Neural cell (in vitro differentiated cells): ENCODE results near the gene PHOX2A. TPM values are rescaled to one million over a fixed set of nuclear protein-coding genes. Genes with fewer than 3 reads are reported as not detected.
"Not testable (repeated sequence)": the region's sequence is repeated elsewhere in the genome, so short reads cannot be mapped to it uniquely, and the experiment has no call there.

Experiments used
- H2AFZ ChIP-seq: fragments of 200-600, 300-800 bp; sonication (generic), shearing (Covaris generic); 2 replicates; pipeline ENCODE4 v1.6.0; 2014; ENCODE audit warnings: low read depth, mild to moderate bottlenecking, antibody characterized with exemption, low read length, moderate library complexity
- H3F3A ChIP-seq: fragments of 200-600 bp; shearing (Covaris generic); 2 replicates; pipeline ENCODE4 v1.6.1; 2016; ENCODE audit warnings: mild to moderate bottlenecking, moderate library complexity, mixed read lengths, antibody characterized with exemption, low read length; ENCODE audit not compliant: insufficient read depth, poor library complexity, severe bottlenecking
- H3K27ac ChIP-seq: fragments of 200-600, 300-800 bp; sonication (generic), shearing (Covaris generic); 2 replicates; pipeline ENCODE4 v1.5.1; 2014; ENCODE audit warnings: mild to moderate bottlenecking, low read length, moderate library complexity
- H3K27me3 ChIP-seq: fragments of 300-800, 200-600 bp; sonication (generic), shearing (Covaris generic); 2 replicates; pipeline ENCODE4 v1.6.0; 2014; ENCODE audit warnings: mild to moderate bottlenecking, low read depth, low read length, moderate library complexity; ENCODE audit not compliant: insufficient read depth
- H3K36me3 ChIP-seq: fragments of 300-800, 200-600 bp; sonication (generic), shearing (Covaris generic); 2 replicates; pipeline ENCODE4 v1.5.1; 2014; ENCODE audit warnings: mild to moderate bottlenecking, antibody characterized with exemption, low read length, moderate library complexity; ENCODE audit not compliant: insufficient read depth
- H3K4me2 ChIP-seq: fragments of 300-800, 200-600 bp; sonication (generic), shearing (Covaris generic); 2 replicates; pipeline ENCODE4 v1.6.0; 2014; ENCODE audit warnings: mild to moderate bottlenecking, low read length
- H3K4me3 ChIP-seq: fragments of 300-800, 200-600 bp; sonication (generic), shearing (Covaris generic); 2 replicates; pipeline ENCODE4 v1.5.1; 2014; ENCODE audit warnings: mild to moderate bottlenecking, low read length, moderate library complexity
- H3K79me2 ChIP-seq: fragments of 200-600 bp; shearing (Covaris generic); replicated peaks from 2 replicates; pipeline ENCODE4 v1.6.0; 2014; ENCODE audit warnings: mild to moderate bottlenecking, low read length, moderate library complexity; ENCODE audit not compliant: insufficient read depth
- H3K9ac ChIP-seq: fragments of 300-800, 200-600 bp; sonication (generic), shearing (Covaris generic); 2 replicates; pipeline ENCODE4 v1.6.1; 2016; ENCODE audit warnings: mild to moderate bottlenecking, low read length, mixed read lengths
- H3K9me2 ChIP-seq: fragments of 200-600 bp; shearing (Covaris generic); 2 replicates; pipeline ENCODE4 v1.6.1; 2016; ENCODE audit warnings: mild to moderate bottlenecking, low read length, mixed read lengths; ENCODE audit not compliant: insufficient read depth
- H3K9me3 ChIP-seq: fragments of 200-600, 300-800 bp; sonication (generic), shearing (Covaris generic); 2 replicates; pipeline ENCODE4 v1.6.1; 2016; ENCODE audit warnings: mild to moderate bottlenecking, mixed run types, low read length, moderate library complexity, mixed read lengths
- H4K20me1 ChIP-seq: fragments of 200-600 bp; shearing (Covaris generic); 2 replicates; pipeline ENCODE4 v1.6.1; 2016; ENCODE audit warnings: mild to moderate bottlenecking, mixed run types; ENCODE audit not compliant: insufficient read depth
- CTCF ChIP-seq: fragments of 450-650 bp; IDR thresholded peaks from 2 replicates; pipeline ENCODE4 v1.5.1; 2014; ENCODE audit warnings: antibody characterized with exemption, mild to moderate bottlenecking, moderate library complexity; ENCODE audit not compliant: poor library complexity, severe bottlenecking
- EP300 ChIP-seq: fragments of 450-650 bp; conservative IDR thresholded peaks from 2 replicates; pipeline ENCODE4 v1.6.1; 2014; ENCODE audit warnings: antibody characterized with exemption, mild to moderate bottlenecking, moderate library complexity; ENCODE audit not compliant: poor library complexity, severe bottlenecking
- EZH2 ChIP-seq: fragments of 200-600, 300-800 bp; shearing (Covaris generic), sonication (generic); IDR thresholded peaks from 2 replicates; pipeline ENCODE4 v1.6.1; 2014; ENCODE audit warnings: antibody characterized with exemption, low read length, borderline replicate concordance, mild to moderate bottlenecking; ENCODE audit not compliant: insufficient read depth, poor library complexity, severe bottlenecking
- MXI1 ChIP-seq: fragments of 450-650 bp; conservative IDR thresholded peaks from 2 replicates; pipeline ENCODE4 v1.6.1; 2014; ENCODE audit warnings: antibody characterized with exemption, mild to moderate bottlenecking; ENCODE audit not compliant: poor library complexity, severe bottlenecking
- POLR2AphosphoS5 ChIP-seq: IDR thresholded peaks from 2 replicates; pipeline ENCODE4 v1.6.1; 2012
- RAD21 ChIP-seq: fragments of 450-650 bp; conservative IDR thresholded peaks from 2 replicates; pipeline ENCODE4 v1.6.1; 2014; ENCODE audit warnings: antibody characterized with exemption, mild to moderate bottlenecking, moderate library complexity
- REST ChIP-seq: IDR thresholded peaks from 2 replicates; pipeline ENCODE4 v1.6.1; 2012; ENCODE audit warnings: borderline replicate concordance
- SMC3 ChIP-seq: fragments of 450-650 bp; conservative IDR thresholded peaks from 2 replicates; pipeline ENCODE4 v1.6.1; 2014; ENCODE audit warnings: antibody characterized with exemption, mild to moderate bottlenecking, moderate library complexity; ENCODE audit not compliant: poor library complexity
- TAF1 ChIP-seq: IDR thresholded peaks from 2 replicates; pipeline ENCODE4 v1.6.1; 2012; ENCODE audit warnings: low read depth
- polyA plus RNA-seq: library from polyadenylated mRNA; depleted of rRNA; stranded (reverse); fragments of >200 nt; gene quantifications from 2 replicates; pipeline ENCODE4 v1.2.3, GENCODE V29; 2014

PHOX2A gene
- polyA plus RNA-seq, 1 donor from 2014 or later: not detected

GRCh38 chr11:72271980-72272379, 28.0 kb upstream of the PHOX2A start:
- Histone ChIP-seq H3K9ac (no peak overlapping the region), H3K9me3 (no peaks in the 10 kb centered on the region), H3K4me2 (no peak overlapping the region), H2AFZ (no peak overlapping the region), H3F3A (no peaks in the 10 kb centered on the region), H3K9me2 (no peaks in the 10 kb centered on the region), H4K20me1 (no peaks in the 10 kb centered on the region), H3K27me3 (no peaks in the 10 kb centered on the region), H3K4me3 (no peak overlapping the region), H3K27ac (no peak overlapping the region), H3K79me2 (no peaks in the 10 kb centered on the region), H3K36me3 (no peaks in the 10 kb centered on the region)
- TF ChIP-seq CTCF: no peak
- no peak for TF ChIP-seq EZH2
- no peak for TF ChIP-seq RAD21
- no peak for TF ChIP-seq TAF1
- no peak for TF ChIP-seq POLR2AphosphoS5
- TF ChIP-seq SMC3: no peak

GRCh38 chr11:72267956-72268617, 24.1 kb upstream of the PHOX2A start:
- H3K27me3 ChIP-seq: no peaks in the 10 kb centered on the region
- no peaks in the 10 kb centered on the region for H3K9me3 ChIP-seq
- H3F3A ChIP-seq: no peaks in the 10 kb centered on the region
- no peak overlapping the region for H3K27ac ChIP-seq
- no peak overlapping the region for H3K4me2 ChIP-seq
- TF ChIP-seq REST (no peak), EP300 (no peak), CTCF (no peak), TAF1 (no peak), POLR2AphosphoS5 (no peak), EZH2 (no peak), SMC3 (no peak), RAD21 (no peak), MXI1 (no peak)
- H3K36me3 ChIP-seq: no peaks in the 10 kb centered on the region
- H4K20me1 ChIP-seq: no peaks in the 10 kb centered on the region
- H3K9ac ChIP-seq: no peak overlapping the region
- H3K9me2 ChIP-seq: no peaks in the 10 kb centered on the region
- no peak overlapping the region for H3K4me3 ChIP-seq
- H3K79me2 ChIP-seq: no peaks in the 10 kb centered on the region
- H2AFZ ChIP-seq: no peak overlapping the region

GRCh38 chr11:72266960-72267359, 23.0 kb upstream of the PHOX2A start:
- H3K4me3 ChIP-seq, H3K9ac ChIP-seq, H2AFZ ChIP-seq, H3K9me3 ChIP-seq, H3F3A ChIP-seq, H3K4me2 ChIP-seq, H3K36me3 ChIP-seq, H3K27ac ChIP-seq, H3K27me3 ChIP-seq, H3K9me2 ChIP-seq, H3K79me2 ChIP-seq, H4K20me1 ChIP-seq: not testable (repeated sequence)
